ENCODE results near the gene DHX30. TPM values are rescaled to one million over a fixed set of nuclear protein-coding genes. Genes with fewer than 3 reads are reported as not detected.

The DHX30 gene
- 39.9 to 49.0 TPM (median 46.8 TPM) in 5 replicates for total RNA-seq (2022; extraction: Qiagen RNA extraction; ENCODE audit: low read depth)

GRCh38 chr3:47802734-47803479, at the start of gene DHX30:
Gene DHX30, plus strand, starts transcription at chr3:47803138. Its CDS starts 7,546 bp downstream, at chr3:47810684.

GRCh38 chr3:47781685-47782445, 21.1 kb upstream of the DHX30 start, which contains the start of gene SMARCC1:
Gene SMARCC1, minus strand, starts transcription at chr3:47781893. Its CDS starts 96 bp downstream, at chr3:47781797.

Other genes with a start within 250 kb of the DHX30 start
- gene CSPG5, start 224.3 kb upstream of the DHX30 start, total RNA-seq (2022; extraction: Qiagen RNA extraction; ENCODE audit: low read depth) = 0.91 to 1.2 TPM (median 0.97 TPM) in 5 replicates
- gene SMARCC1, start 21.2 kb upstream of the DHX30 start, total RNA-seq (2022; extraction: Qiagen RNA extraction; ENCODE audit: low read depth) = 22.4 to 31.6 TPM (median 26.4 TPM) in 5 replicates
- 92.8 to 110 TPM (median 106 TPM) in 5 replicates for gene MAP4, start 213.3 kb downstream of the DHX30 start, total RNA-seq (2022; extraction: Qiagen RNA extraction; ENCODE audit: low read depth)

All from A549 treated with CpdA at 1 μM for 4 hours (cell line).